SU-DHL-6 (cell line): ENCODE data around the gene DNAH11.

Experiments
- H2AFZ ChIP-seq: fragments of 200-600 bp; sonication (generic); 2 replicates; pipeline ENCODE4 v1.6.1; 2014; ENCODE audit warnings: low read depth, mild to moderate bottlenecking, moderate library complexity, mixed read lengths, antibody characterized with exemption, low read length; ENCODE audit not compliant: severe bottlenecking
- H3F3A ChIP-seq: fragments of 200-600 bp; shearing (Covaris generic); 2 replicates; pipeline ENCODE4 v1.6.0; 2016; ENCODE audit warnings: antibody characterized with exemption, mild to moderate bottlenecking; ENCODE audit not compliant: insufficient read depth
- H3K27ac ChIP-seq: fragments of 200-600 bp; sonication (generic); 2 replicates; pipeline ENCODE4 v1.5.1; 2016; ENCODE audit warnings: low read depth, mild to moderate bottlenecking, low read length, moderate library complexity, mixed read lengths
- H3K27me3 ChIP-seq: fragments of 200-600 bp; sonication (generic), shearing (Covaris generic); 2 replicates; pipeline ENCODE4 v1.6.0; 2014; ENCODE audit warnings: mild to moderate bottlenecking, low read length
- H3K36me3 ChIP-seq: fragments of 200-600 bp; sonication (generic); 2 replicates; pipeline ENCODE4 v1.6.1; 2014; ENCODE audit warnings: mild to moderate bottlenecking, low read length, mixed read lengths
- H3K4me2 ChIP-seq: fragments of 300-600, 200-600 bp; shearing (Covaris generic), sonication (generic); 2 replicates; pipeline ENCODE4 v1.6.0; 2014; ENCODE audit warnings: low read length, low read depth, mild to moderate bottlenecking; ENCODE audit not compliant: poor library complexity, severe bottlenecking
- H3K4me3 ChIP-seq: fragments of 200-600 bp; sonication (generic); 2 replicates; pipeline ENCODE4 v1.5.1; 2014; ENCODE audit warnings: antibody characterized with exemption, low read length, mild to moderate bottlenecking, mixed read lengths; ENCODE audit not compliant: insufficient read depth, poor library complexity, severe bottlenecking
- H3K79me2 ChIP-seq: fragments of 200-600 bp; sonication (generic); 2 replicates; pipeline ENCODE4 v1.6.1; 2014; ENCODE audit warnings: mild to moderate bottlenecking, low read length, moderate library complexity; ENCODE audit not compliant: insufficient read depth
- H3K9ac ChIP-seq: fragments of 200-600 bp; sonication (generic); 2 replicates; pipeline ENCODE4 v1.7.0; 2014; ENCODE audit warnings: mild to moderate bottlenecking, low read length
- H3K9me2 ChIP-seq: fragments of 200-600 bp; sonication (generic); replicated peaks from 2 replicates; pipeline ENCODE4 v1.6.1; 2014; ENCODE audit warnings: low read length; ENCODE audit not compliant: insufficient read depth
- H3K9me3 ChIP-seq: fragments of 200-600 bp; sonication (generic); 2 replicates; pipeline ENCODE4 v1.6.1; 2014; ENCODE audit warnings: low read length, mixed read lengths; ENCODE audit not compliant: insufficient read depth
- H4K20me1 ChIP-seq: fragments of 200-600 bp; sonication (generic); 2 replicates; pipeline ENCODE4 v1.6.1; 2014; ENCODE audit warnings: low read depth, mild to moderate bottlenecking, antibody characterized with exemption, low read length, moderate library complexity, mixed read lengths
- EZH2phosphoT487 ChIP-seq: fragments of 200-600 bp; sonication (generic), shearing (Covaris generic); conservative IDR thresholded peaks from 2 replicates; pipeline ENCODE4 v1.6.1; 2018; ENCODE audit warnings: mild to moderate bottlenecking, antibody characterized with exemption, low read length, moderate library complexity, mixed read lengths
- TF ChIP-seq, protein P1 (sequence below): fragments of 200-600 bp; sonication (generic); IDR thresholded peaks from one replicate; pipeline ENCODE4 v1.5.1; 2017; ENCODE audit warnings: antibody characterized with exemption, mild to moderate bottlenecking, low read length, moderate library complexity; ENCODE audit not compliant: insufficient read depth, poor library complexity, severe bottlenecking

Gene DNAH11

DNA sequence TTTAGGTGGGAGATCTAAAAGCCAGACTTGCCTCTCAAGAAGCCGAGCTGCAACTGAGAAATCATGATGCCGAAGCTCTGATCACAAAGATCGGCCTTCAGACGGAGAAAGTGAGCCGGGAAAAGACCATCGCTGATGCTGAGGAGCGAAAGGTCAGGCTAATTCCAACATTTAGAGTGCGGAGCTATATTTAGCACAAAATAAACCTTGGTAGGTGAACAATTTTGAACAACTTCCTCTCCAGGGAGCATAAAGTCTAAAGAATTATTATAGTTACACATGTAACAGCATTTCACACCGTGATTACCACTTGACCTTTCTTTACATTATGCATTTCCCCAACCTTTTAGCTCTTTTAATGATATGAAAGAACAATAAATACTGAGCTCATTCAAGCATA is 236.1 kb downstream of the DNAH11 start:
- Histone ChIP-seq H3K27ac (no peak overlapping the region), H3F3A (no peaks in the 10 kb centered on the region), H3K9me2 (no peaks in the 10 kb centered on the region), H3K9me3 (no peaks in the 10 kb centered on the region), H3K4me3 (no peak overlapping the region), H4K20me1 (no peaks in the 10 kb centered on the region), H3K4me2 (no peak overlapping the region), H3K9ac (no peak overlapping the region), H3K27me3 (no peaks in the 10 kb centered on the region), H2AFZ (no peak overlapping the region), H3K36me3 (no peaks in the 10 kb centered on the region), H3K79me2 (no peaks in the 10 kb centered on the region)
- no peak for TF ChIP-seq EZH2phosphoT487
- TF ChIP-seq, protein P1, sequence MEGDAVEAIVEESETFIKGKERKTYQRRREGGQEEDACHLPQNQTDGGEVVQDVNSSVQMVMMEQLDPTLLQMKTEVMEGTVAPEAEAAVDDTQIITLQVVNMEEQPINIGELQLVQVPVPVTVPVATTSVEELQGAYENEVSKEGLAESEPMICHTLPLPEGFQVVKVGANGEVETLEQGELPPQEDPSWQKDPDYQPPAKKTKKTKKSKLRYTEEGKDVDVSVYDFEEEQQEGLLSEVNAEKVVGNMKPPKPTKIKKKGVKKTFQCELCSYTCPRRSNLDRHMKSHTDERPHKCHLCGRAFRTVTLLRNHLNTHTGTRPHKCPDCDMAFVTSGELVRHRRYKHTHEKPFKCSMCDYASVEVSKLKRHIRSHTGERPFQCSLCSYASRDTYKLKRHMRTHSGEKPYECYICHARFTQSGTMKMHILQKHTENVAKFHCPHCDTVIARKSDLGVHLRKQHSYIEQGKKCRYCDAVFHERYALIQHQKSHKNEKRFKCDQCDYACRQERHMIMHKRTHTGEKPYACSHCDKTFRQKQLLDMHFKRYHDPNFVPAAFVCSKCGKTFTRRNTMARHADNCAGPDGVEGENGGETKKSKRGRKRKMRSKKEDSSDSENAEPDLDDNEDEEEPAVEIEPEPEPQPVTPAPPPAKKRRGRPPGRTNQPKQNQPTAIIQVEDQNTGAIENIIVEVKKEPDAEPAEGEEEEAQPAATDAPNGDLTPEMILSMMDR, result no peak

DNA sequence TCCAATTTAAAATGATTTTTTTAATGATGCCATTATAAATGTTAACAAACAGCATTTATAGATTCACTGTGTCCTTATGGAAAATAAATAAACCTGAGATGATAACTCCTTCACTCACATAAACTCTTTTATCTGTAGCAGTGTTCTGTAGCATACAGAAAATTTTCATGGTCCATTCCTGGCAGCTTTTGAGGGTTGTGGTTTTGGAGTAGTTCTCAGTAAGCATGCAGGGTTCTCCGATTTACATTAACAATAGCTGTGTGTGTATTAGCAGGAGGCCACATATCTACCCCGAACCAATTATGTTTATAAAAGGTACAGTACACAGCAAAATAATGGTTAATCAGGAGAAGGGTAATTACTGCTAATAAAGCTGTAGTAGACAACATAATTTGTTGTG is 240.2 kb downstream of the DNAH11 start:
- Histone ChIP-seq H3K27ac (no peak overlapping the region), H3K9me3 (no peaks in the 10 kb centered on the region), H3K79me2 (no peaks in the 10 kb centered on the region), H3K4me3 (no peak overlapping the region), H3K36me3 (no peaks in the 10 kb centered on the region), H3K9me2 (no peaks in the 10 kb centered on the region), H3K4me2 (no peak overlapping the region), H2AFZ (no peak overlapping the region), H3F3A (no peaks in the 10 kb centered on the region), H3K9ac (no peak overlapping the region), H3K27me3 (no peaks in the 10 kb centered on the region), H4K20me1 (no peaks in the 10 kb centered on the region)
- TF ChIP-seq, protein P1, result no peak
- TF ChIP-seq EZH2phosphoT487, result no peak

DNA sequence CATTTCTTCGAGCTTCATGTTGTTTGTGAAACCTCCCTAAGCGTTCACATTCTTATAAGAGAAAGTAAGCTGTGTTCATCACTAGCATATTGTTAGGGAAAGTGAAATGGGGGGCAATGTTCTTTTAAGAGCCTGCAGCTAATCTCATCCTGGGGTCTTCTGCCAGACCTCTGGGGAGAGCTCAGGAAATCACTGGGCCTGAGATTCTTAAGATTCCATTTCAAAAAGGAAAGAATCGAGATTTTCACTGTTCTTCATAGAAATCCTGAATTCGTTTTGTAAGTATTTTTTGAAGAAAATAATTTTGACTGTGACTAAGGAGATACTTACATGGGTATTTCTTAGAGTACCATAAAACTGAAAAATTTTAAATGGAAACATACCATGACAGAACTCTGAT is 242.2 kb downstream of the DNAH11 start:
- Histone ChIP-seq H3F3A (no peaks in the 10 kb centered on the region), H3K4me2 (no peak overlapping the region), H3K27ac (no peak overlapping the region), H4K20me1 (no peaks in the 10 kb centered on the region), H3K9ac (no peak overlapping the region), H3K9me3 (no peaks in the 10 kb centered on the region), H2AFZ (no peak overlapping the region), H3K9me2 (no peaks in the 10 kb centered on the region), H3K36me3 (no peaks in the 10 kb centered on the region), H3K4me3 (no peak overlapping the region), H3K79me2 (no peaks in the 10 kb centered on the region), H3K27me3 (no peaks in the 10 kb centered on the region)
- no peak for TF ChIP-seq EZH2phosphoT487
- TF ChIP-seq, protein P1, result no peak

DNA sequence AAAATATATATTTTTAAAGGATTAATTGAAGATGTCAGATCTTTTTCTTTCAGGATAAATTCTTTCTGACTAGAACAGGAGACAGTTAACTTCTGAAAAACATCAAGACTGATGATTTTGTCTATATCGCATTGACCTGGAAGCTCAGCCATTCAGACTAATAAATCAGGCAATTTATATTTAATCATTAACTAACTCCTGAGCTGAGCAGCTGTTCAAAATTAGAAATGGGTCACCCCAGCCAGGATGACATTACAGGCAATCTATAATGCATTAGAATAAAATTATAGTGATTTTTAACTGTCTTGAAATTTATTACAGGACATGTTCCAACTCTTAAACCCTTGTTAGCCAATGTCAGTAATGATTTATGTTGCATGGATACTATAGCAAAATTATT is 263.0 kb downstream of the DNAH11 start:
- no peaks in the 10 kb centered on the region for H3K9me2 ChIP-seq
- no peak overlapping the region for H3K4me3 ChIP-seq
- H4K20me1 ChIP-seq, result no peaks in the 10 kb centered on the region
- H3K27ac ChIP-seq, result no peak overlapping the region
- no peak overlapping the region for H3K4me2 ChIP-seq
- H3K79me2 ChIP-seq, result no peaks in the 10 kb centered on the region
- H3F3A ChIP-seq, result no peaks in the 10 kb centered on the region
- no peaks in the 10 kb centered on the region for H3K9me3 ChIP-seq
- H3K9ac ChIP-seq, result no peak overlapping the region
- no peak overlapping the region for H2AFZ ChIP-seq
- no peak for TF ChIP-seq EZH2phosphoT487
- TF ChIP-seq, protein P1, result no peak
- no peaks in the 10 kb centered on the region for H3K27me3 ChIP-seq
- H3K36me3 ChIP-seq, result no peaks in the 10 kb centered on the region
